IPS-18c (cell line): Measurements from ENCODE around the gene OR10G2.
"Not testable (repeated sequence)": the region's sequence is repeated elsewhere in the genome, so short reads cannot be mapped to it uniquely, and the experiment has no call there.

Source experiments
- H3K4me3 ChIP-seq: 2 replicates; pipeline ENCODE4 v1.7.0; 2013; ENCODE audit warnings: low read depth, mild to moderate bottlenecking, low read length, moderate library complexity; ENCODE audit not compliant: insufficient read depth
- H3K9me3 ChIP-seq: one replicate; pipeline ENCODE4 v1.6.1; 2013; ENCODE audit warnings: mild to moderate bottlenecking, low read length, moderate library complexity; ENCODE audit not compliant: control insufficient read depth, insufficient read depth

Gene OR10G2

GRCh38 chr14:21617614-21618013 is 17.1 kb downstream of the OR10G2 start:
- no peak overlapping the region for H3K4me3 ChIP-seq
- peaks cover 3% of the 10 kb centered on the region for H3K9me3 ChIP-seq

DNA sequence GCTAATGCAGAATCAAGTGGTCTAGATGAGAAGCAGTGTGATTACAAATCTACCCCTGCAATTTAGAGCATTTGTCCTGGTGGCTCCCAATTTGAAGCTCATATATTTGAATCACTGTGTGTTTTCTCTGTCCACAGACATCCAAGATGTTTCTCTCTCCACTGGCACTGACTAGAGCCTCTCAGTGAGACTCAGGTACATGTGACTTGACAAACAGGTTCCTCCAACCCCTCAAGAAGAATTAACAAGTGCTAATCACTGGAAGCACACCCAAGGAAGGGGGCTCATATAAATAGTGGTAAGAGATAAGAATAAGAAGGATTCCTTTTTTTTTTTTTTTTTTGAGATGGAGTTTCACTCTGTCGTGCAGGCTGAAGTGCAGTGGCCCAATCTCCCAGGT is 20.5 kb downstream of the OR10G2 start:
- Histone ChIP-seq H3K4me3 (no peak overlapping the region), H3K9me3 (no peaks in the 10 kb centered on the region)

DNA sequence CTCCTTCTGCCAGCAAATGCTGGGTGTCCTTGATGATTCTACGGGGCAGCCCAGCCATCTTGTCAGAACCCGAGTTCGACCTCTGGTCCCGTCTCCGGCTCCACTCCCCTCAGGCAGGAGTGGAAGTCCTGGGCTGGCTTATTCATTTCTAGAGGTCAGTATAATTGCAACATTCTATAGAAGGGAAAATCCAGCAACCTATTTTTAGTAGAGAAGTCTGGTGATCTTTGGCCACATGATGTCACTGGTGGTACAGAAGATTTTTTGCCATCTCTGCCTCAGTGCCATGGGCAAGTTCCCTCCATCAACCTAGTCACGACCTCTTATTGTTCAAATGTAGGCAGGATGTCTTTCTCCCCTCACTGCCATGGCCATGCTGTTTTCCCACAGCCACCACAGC is 22.4 kb downstream of the OR10G2 start:
- Histone ChIP-seq H3K4me3 (no peak overlapping the region), H3K9me3 (no peaks in the 10 kb centered on the region)

DNA sequence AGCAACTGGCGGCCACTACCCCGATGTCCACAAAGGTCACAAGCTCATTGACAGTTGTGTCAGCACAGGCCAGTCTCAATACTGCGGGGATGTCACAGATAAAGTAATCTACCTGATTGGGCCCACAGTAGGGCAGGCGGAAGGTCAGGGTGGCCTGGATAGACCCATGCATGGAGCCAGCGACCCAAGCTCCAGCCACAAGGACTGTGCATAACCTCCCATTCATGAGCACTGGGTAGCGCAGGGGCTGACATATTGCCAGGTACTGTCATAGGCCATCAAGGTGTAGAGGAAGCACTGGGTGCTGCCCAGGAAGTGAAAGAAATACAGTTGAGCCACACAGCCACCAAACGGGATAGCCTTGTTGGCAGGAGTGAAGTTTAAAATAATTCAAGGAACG is 32.6 kb downstream of the OR10G2 start:
- not testable (repeated sequence) for H3K9me3 ChIP-seq, H3K4me3 ChIP-seq

GRCh38 chr14:21589317-21589716 is 45.4 kb downstream of the OR10G2 start:
- H3K9me3 ChIP-seq: peaks cover 7% of the 10 kb centered on the region
- H3K4me3 ChIP-seq: no peak overlapping the region
